Measurements from ENCODE around the gene ETV3. TPM values are rescaled to one million over a fixed set of nuclear protein-coding genes. Genes with fewer than 3 reads are reported as not detected.

The ETV3 gene
- total RNA-seq, 2 donors from 2014 or later, result 11.8 to 31.7 TPM

GRCh38 chr1:157116737-157117103, 21.5 kb downstream of the ETV3 start:
- H3K4me3 ChIP-seq, result no peak overlapping the region
- ATAC-seq (ENCODE audit: insufficient number of reproducible peaks, low FRiP score, low read depth) (no peak), DNase-seq (ENCODE audit: low spot score) (no peak)
- no peak for TF ChIP-seq CTCF (IDR thresholded peaks at IDR 0.05)
- H3K27ac ChIP-seq, result no peak overlapping the region
- no peaks in the 10 kb centered on the region for H3K36me3 ChIP-seq
- H3K9me3 ChIP-seq, result no peaks in the 10 kb centered on the region
- H3K4me1 ChIP-seq (ENCODE audit: control insufficient read depth in 1 of 2, low read depth in 2 of 2), result no peaks in the 10 kb centered on the region
- H3K27me3 ChIP-seq (replicated peaks; ENCODE audit: insufficient read depth), result no peaks in the 10 kb centered on the region

- TF ChIP-seq CTCF (IDR thresholded peaks at IDR 0.05), result no peak
- Histone ChIP-seq H3K27me3 (replicated peaks; ENCODE audit: insufficient read depth) (no peaks in the 10 kb centered on the region), H3K9me3 (no peaks in the 10 kb centered on the region), H3K4me3 (no peak overlapping the region), H3K4me1 (ENCODE audit: control insufficient read depth in 1 of 2, low read depth in 2 of 2) (no peaks in the 10 kb centered on the region), H3K27ac (no peak overlapping the region), H3K36me3 (no peaks in the 10 kb centered on the region)
- DNase-seq (ENCODE audit: low spot score) (no peak), ATAC-seq (ENCODE audit: insufficient number of reproducible peaks, low FRiP score, low read depth) (no peak)
Observed at GRCh38 chr1:157115851-157116736, 22.1 kb downstream of the ETV3 start.

GRCh38 chr1:157115429-157115838, 22.8 kb downstream of the ETV3 start:
- H3K9me3 ChIP-seq, result no peaks in the 10 kb centered on the region
- TF ChIP-seq CTCF (IDR thresholded peaks at IDR 0.05), result no peak

GRCh38 chr1:157114183-157115121, 23.7 kb downstream of the ETV3 start:
- no peak for ATAC-seq (ENCODE audit: insufficient number of reproducible peaks, low FRiP score, low read depth)
- no peak overlapping the region for H3K4me3 ChIP-seq
- no peaks in the 10 kb centered on the region for H3K27me3 ChIP-seq (replicated peaks; ENCODE audit: insufficient read depth)
- H3K27ac ChIP-seq, result no peak overlapping the region
- no peak for DNase-seq (ENCODE audit: low spot score)
- H3K36me3 ChIP-seq, result no peaks in the 10 kb centered on the region
- no peaks in the 10 kb centered on the region for H3K4me1 ChIP-seq (ENCODE audit: control insufficient read depth in 1 of 2, low read depth in 2 of 2)
- no peak for TF ChIP-seq CTCF (IDR thresholded peaks at IDR 0.05)
- no peaks in the 10 kb centered on the region for H3K9me3 ChIP-seq

More at GRCh38 chr1:157115429-157115838, 22.8 kb downstream of the ETV3 start:
- H3K4me3 ChIP-seq, result no peak overlapping the region
- no peak overlapping the region for H3K27ac ChIP-seq
- no peaks in the 10 kb centered on the region for H3K4me1 ChIP-seq (ENCODE audit: control insufficient read depth in 1 of 2, low read depth in 2 of 2)
- no peaks in the 10 kb centered on the region for H3K36me3 ChIP-seq
- H3K27me3 ChIP-seq (replicated peaks; ENCODE audit: insufficient read depth), result no peaks in the 10 kb centered on the region
- no peak for DNase-seq (ENCODE audit: low spot score)
- no peak for ATAC-seq (ENCODE audit: insufficient number of reproducible peaks, low FRiP score, low read depth)

GRCh38 chr1:157113631-157114030, 24.6 kb downstream of the ETV3 start:
- ATAC-seq (ENCODE audit: insufficient number of reproducible peaks, low FRiP score, low read depth), result no peak
- Histone ChIP-seq H3K36me3 (no peaks in the 10 kb centered on the region), H3K27me3 (replicated peaks; ENCODE audit: insufficient read depth) (no peaks in the 10 kb centered on the region), H3K27ac (no peak overlapping the region), H3K4me3 (no peak overlapping the region), H3K4me1 (ENCODE audit: control insufficient read depth in 1 of 2, low read depth in 2 of 2) (no peaks in the 10 kb centered on the region), H3K9me3 (no peaks in the 10 kb centered on the region)
- no peak for TF ChIP-seq CTCF (IDR thresholded peaks at IDR 0.05)
- no peak for DNase-seq (ENCODE audit: low spot score)
